ENCODE results near the gene F8. TPM values are rescaled to one million over a fixed set of nuclear protein-coding genes. Genes with fewer than 3 reads are reported as not detected.

F8 gene
- total RNA-seq, 1 experiment from 2014 or later: 12.4 TPM

DNA sequence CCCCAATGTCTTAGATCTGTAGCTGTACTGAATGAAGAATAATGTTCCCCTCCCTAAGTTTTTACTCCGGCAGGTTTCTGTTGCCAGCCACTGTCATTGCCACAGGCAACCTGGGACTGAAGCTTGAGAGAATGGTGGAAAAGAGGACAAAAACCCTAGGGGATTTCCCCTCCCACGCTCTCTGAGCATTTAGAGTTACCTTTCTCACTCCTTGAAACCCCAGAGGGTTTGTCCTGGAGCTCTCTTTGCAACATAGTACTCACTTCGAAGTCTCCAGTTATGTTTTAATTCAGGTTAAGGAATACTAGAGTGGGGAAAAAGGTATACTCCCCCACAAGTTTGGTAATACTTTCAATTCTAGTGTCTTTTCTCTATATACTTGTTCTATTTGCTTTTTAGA is 31.5 kb downstream of the F8 start:
- H3K4me1 ChIP-seq (ENCODE audit: control insufficient read depth, insufficient read depth, low read length): no peaks in the 10 kb centered on the region
- DNase-seq (ENCODE audit: low read depth, low spot score): no peak
- ChIA-PET POLR2A (no interaction called here), CTCF (interaction anchor here (1.0 kb wide), 1 partner anchor 73 kb away, joined by 4 read pairs; no protein-coding TSS in a partner anchor)
- no peaks in the 10 kb centered on the region for H3K36me3 ChIP-seq (ENCODE audit: control insufficient read depth, insufficient read depth, low read length)
- H3K27me3 ChIP-seq (ENCODE audit: control insufficient read depth, insufficient read depth, low read length): no peaks in the 10 kb centered on the region; the same call in 1 of the 2 replicates
- intact Hi-C loops (cut with micrococcal nuclease; ENCODE audit: unreplicated experiment): no loop called here
- in situ Hi-C loops (cut with HindIII; ENCODE audit: low pct_unique_long_range_greater_than_20kb, low sequenced_read_pairs): no loop called here
- TF ChIP-seq REST (IDR thresholded peaks at IDR 0.05; ENCODE audit: insufficient read depth in 1 of 2, low read depth in 2 of 2, low read length in 1 of 2): no peak
- no peak for TF ChIP-seq POLR2AphosphoS5 (IDR thresholded peaks at IDR 0.05; ENCODE audit: low read depth, low read length)
- TF ChIP-seq SIN3A (IDR thresholded peaks at IDR 0.05; ENCODE audit: borderline replicate concordance, insufficient read depth, low read depth, low read length): no peak
- TF ChIP-seq CTCF (IDR thresholded peaks at IDR 0.05): no peak
- TF ChIP-seq TCF7L2 (IDR thresholded peaks at IDR 0.05; ENCODE audit: low read depth, low read length): no peak
- BruUV-seq (replicated peaks): no TSS peak
- H3K27ac ChIP-seq (ENCODE audit: low read length): no peak overlapping the region
- no peak for ATAC-seq
- no peak overlapping the region for H3K4me3 ChIP-seq (ENCODE audit: low read depth in 2 of 2, low read length in 2 of 2)
- H3K9me3 ChIP-seq (ENCODE audit: control insufficient read depth, insufficient read depth, low read depth, low read length): no peaks in the 10 kb centered on the region

- intact Hi-C loops (cut with micrococcal nuclease; ENCODE audit: unreplicated experiment) (no loop called here), in situ Hi-C loops (cut with HindIII; ENCODE audit: low pct_unique_long_range_greater_than_20kb, low sequenced_read_pairs) (no loop called here)
- TF ChIP-seq POLR2AphosphoS5 (IDR thresholded peaks at IDR 0.05; ENCODE audit: low read depth, low read length) (no peak), TCF7L2 (IDR thresholded peaks at IDR 0.05; ENCODE audit: low read depth, low read length) (no peak), CTCF (IDR thresholded peaks at IDR 0.05) (no peak), REST (IDR thresholded peaks at IDR 0.05; ENCODE audit: insufficient read depth in 1 of 2, low read depth in 2 of 2, low read length in 1 of 2) (no peak), SIN3A (IDR thresholded peaks at IDR 0.05; ENCODE audit: borderline replicate concordance, insufficient read depth, low read depth, low read length) (no peak)
- no TSS peak for BruUV-seq (replicated peaks)
- Histone ChIP-seq H3K4me3 (ENCODE audit: low read depth in 2 of 2, low read length in 2 of 2) (no peak overlapping the region), H3K4me1 (ENCODE audit: control insufficient read depth, insufficient read depth, low read length) (no peaks in the 10 kb centered on the region), H3K9me3 (ENCODE audit: control insufficient read depth, insufficient read depth, low read depth, low read length) (no peaks in the 10 kb centered on the region), H3K27me3 (ENCODE audit: control insufficient read depth, insufficient read depth, low read length) (no peaks in the 10 kb centered on the region; the same call in 1 of the 2 replicates), H3K36me3 (ENCODE audit: control insufficient read depth, insufficient read depth, low read length) (no peaks in the 10 kb centered on the region), H3K27ac (ENCODE audit: low read length) (no peak overlapping the region)
- ATAC-seq: no peak
- ChIA-PET CTCF (interaction anchor here (1.0 kb wide), 1 partner anchor 73 kb away, joined by 4 read pairs; no protein-coding TSS in a partner anchor), POLR2A (no interaction called here)
- DNase-seq (ENCODE audit: low read depth, low spot score): no peak
Observed at GRCh38 chrX:154990496-154990895, 32.0 kb downstream of the F8 start.
